ENCODE results near the gene BCL11B.

BCL11B gene

DNA sequence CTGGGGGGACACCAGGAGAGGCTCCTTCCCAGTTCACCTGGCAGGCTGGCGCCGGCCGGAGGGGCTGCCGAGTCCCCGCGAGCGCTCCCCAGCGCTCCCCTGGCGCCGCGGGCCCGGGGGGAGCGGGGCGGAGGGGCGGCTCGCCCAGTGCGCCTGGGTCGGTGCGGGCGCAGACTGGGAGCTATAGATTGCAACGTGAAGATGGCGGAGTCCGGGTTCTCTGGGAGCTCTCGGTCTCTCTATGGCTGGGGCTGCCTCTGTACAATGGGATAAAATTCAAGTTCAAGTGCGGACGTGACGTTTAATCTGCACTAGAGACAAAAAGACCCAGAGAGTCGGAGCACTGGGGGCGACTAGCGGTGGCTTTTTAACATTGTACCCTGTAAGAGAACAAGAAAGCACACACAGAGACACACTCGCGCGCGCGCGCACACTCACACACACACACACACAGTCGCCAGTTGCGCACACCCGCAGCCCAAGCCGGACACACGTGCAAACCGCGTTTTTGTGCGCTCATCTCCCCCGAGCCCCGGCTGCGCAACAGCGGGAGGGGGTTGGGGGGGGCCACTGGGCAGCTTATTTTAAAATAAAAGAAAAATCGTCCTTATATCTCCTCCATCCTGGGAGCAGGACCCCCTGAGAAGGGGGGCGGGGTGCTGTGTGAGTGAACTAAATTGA lies at the start of gene BCL11B:
Gene BCL11B, minus strand, starts transcription at position 247 of the 681 bp plus-strand sequence. CDS start 979 bp downstream, outside the sequence.
- peak; percentile 91 for DNase-seq (ENCODE audit: low read depth, low spot score)

DNA sequence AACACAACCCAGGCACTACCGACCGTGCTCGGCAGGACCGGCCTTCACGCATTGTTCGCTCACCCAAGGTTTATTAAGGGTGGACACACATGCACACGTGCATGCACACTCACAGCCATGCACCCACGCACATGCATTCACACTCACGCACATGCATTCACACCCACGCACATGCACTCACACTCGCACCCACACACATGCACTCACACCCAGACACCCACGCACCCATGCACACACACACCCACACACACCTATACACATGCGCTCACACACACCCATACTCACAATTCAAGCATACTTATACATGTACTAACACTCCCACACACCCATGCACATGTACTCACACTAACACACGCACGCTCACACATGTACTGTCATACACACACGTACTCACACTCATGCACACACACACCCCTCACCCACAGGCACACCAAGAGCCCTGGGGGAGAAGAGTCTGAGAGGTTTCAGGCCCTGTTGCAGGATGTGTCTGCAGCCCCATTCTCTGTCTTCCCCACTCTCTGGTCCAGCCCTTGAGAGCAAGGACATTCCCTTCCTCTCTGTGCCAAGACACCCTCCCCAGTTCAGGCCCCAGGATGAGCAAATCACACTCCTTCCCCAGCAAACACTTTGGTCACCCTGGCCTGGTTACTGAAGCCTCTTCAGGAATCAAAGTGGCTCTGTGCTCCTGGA lies 49.4 kb upstream of the BCL11B start:
- no peak for DNase-seq (ENCODE audit: low read depth, low spot score)

DNA sequence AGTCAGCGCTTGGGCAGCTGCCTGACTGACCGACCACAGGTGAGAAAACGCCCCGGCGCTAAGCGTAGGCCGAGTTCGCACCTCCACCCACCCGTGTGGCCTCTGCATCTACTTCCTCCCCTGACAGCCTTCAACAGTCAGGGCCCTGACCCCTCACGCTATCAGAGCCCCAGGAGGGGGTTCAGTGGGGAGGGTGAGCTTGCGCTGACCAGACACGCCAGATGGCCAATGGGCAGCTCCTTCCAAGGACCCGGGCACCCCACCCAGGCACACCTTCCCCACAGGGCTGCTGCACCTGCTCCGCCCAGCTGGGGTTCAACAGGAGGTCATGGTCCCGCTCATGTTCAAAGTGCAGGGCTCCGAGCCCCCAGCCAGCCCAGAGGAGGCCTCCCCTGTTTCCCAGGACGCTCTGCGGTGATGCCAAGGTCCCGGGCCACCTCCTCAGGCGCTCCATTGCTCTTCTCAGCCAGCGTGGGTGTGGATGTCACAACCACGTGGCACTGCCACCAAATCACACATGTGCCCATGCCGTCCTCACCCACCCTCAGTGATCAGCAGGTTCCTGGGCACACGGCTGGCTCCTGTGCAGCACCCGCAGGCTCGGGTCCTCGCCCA lies 48.7 kb upstream of the BCL11B start:
- no peak for DNase-seq (ENCODE audit: low read depth, low spot score)

DNA sequence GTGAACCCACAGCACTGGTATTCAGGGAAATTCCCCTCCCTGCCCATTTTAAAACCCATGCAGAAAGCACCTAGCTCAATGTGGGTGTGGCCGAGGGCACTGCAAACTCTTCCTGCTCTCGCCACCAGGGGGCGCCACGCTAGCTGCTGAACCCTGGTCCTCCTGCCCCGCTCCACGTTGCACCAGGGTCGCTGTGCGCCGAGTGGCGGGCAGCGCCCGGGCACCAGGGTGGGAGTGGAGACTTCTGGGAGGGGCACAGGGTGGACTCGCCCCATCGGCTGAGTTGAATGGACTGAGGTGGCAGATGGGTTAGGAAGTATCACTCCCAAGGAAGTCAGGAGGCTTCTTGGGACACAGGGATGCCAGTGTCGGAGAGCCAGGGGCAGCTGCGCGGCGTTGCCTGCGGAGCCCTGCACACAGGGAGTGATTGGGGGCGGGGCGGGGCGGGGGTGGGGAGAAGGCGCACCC lies 48.1 kb upstream of the BCL11B start:
- peak; percentile 54 for DNase-seq (ENCODE audit: low read depth, low spot score)

DNA sequence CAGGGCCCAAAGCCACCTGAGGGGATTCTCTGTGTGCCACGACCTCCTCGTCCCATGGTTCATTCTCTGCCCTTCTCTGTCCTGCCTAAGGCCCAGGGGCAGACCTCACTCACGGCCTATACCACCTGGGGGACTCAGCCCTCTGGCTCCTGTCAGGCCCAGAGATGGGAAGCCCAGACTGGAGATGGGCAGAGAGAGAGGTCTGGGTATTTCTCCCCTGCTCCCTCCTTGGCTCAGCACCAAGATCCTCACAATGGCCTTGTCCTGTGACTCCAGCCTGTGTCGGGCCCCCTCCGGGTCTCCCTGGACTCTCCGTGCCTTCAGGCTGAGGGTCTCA lies 46.9 kb upstream of the BCL11B start:
- no peak for DNase-seq (ENCODE audit: low read depth, low spot score)

DNA sequence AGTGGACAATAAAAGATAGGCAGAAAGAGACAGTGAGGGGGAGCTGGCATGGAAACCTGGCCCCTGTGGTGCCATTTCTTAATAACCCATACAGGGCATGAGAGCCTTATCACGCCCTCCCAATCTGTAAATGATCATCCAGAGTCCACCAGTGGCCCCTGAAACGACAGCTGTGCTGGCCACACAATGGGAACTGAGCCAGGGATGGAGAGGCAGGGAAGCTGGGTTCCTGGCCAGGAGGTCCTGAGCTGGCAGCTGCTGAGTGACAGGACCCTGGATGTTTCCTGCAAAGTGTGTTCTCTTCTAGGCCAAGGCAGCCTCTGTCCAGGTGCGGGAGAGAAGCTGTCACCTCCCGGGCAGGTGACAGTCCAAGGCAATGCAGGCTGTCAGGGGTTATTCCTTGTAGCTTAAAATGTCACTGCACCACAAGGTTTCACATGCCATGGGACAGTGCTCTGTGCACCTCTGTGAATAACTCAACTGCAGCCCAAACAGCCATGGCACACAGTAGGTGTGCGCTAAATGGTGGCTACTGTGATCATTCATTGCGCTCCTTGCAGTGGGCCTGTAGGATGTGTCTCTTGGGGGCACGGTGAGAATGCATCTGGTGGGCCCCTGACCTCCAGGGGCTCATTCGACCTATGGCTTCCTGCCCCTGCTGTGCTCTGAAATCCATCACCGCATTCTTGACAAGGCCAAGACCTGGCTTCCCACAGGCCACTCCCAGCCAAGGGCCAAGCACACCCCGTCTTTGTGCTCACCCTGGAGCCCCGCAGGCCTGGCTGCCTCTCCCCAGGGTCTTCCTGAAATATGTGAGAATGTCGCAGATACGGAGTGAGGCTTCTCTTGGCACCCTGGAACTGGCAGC lies 46.3 kb upstream of the BCL11B start:
- no peak for DNase-seq (ENCODE audit: low read depth, low spot score)

DNA sequence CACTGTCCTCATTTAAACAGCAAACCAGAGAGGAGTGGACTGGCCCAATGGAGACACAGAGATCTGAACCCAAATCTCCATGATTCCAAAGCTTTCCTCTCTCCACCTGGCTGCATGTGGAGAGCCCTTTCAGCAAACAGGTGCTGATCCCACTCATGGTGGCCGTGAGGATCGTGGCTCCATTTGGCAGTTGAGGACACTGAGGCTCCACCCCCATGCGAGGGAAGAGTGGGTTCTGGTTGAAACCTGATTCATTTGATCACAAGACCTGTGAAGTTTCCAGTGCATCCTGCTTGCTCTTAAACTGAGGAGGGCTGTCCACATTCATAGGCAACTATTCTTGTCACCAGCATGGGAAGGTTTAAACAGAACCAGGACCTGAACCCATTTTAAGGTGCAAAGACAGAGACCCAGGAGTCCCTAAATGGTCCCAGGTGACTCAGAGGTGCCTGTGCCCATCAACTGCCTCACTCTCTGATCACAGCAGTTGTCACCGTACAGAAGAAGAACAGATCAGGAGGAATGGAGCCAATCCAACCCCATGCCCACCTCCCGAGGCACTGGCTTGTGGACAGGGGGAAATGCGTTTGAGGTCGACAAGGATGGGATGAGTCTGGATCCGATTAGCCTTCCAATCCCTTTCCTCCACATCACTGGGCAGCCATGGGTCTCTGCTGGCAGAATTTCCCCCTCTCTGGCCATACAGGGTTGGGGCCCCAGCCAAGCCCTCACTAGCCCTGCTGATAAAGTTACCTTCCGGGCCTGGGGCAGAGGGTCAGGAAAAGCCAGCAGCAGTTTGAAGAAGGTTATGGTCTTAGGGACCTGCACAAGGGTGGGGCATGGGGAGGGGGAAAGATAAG lies 45.5 kb upstream of the BCL11B start:
- no peak for DNase-seq (ENCODE audit: low read depth, low spot score)

DNA sequence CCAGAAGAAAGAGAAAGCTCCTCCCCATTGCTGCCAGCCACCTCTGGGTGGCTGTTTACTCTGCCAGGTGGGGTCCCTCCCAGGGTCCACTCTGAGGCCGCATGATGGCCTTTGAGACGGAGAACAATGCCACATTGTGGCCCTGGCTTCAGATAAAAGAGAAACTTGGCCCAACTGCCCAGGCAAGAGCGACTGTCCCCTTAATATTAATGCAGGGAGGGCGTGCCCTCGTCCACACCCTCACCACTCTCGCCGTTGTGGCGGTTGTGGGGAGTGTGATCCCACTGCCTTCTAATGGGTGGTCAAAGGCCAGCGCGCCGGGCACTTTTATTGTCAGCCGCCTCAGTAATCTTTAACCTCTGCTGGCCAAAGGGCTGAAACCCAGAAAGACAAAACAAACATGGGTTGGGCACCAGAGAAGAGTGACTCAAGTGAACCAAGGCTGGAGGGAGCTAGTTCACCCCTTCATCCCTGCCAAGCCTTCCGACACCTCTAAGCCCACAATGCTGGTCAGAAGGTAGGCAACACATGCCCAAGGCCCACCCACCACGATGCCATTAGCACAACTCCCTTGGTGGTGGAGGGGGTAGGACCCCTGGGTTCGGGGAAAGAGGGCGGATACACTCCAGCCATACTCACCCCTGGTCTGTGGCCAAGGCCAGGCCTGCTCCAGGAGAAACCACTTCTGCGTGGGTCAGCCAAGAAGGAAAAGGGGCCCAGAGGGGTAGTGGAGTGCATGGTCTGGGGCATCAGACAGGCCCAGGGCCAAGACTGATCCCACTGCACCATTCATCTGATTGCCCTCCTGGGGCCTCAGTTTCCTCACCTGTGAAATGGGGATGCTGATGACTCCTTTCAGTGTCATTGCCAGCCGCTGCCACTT lies 44.5 kb upstream of the BCL11B start:
- DNase-seq (ENCODE audit: low read depth, low spot score): no peak

DNA sequence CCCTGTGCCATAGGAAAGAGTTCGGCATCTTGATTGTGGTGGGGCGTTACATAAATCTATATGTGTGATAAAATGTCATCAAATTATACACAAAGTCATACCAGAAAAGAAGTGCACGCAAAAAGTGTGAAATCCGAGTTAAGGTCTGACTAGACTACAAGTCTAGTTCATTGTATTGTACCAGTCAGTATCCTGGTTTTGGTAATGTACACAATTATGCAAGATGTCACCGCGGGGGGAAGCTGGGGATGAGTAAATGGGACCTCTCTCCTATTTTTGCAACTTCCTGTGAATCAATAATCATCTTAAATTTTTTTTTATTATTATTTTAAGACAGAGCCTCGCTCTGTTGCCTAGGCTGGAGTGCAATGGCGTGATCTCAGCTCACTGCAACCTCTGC lies 43.2 kb upstream of the BCL11B start:
- no peak for DNase-seq (ENCODE audit: low read depth, low spot score)

DNA sequence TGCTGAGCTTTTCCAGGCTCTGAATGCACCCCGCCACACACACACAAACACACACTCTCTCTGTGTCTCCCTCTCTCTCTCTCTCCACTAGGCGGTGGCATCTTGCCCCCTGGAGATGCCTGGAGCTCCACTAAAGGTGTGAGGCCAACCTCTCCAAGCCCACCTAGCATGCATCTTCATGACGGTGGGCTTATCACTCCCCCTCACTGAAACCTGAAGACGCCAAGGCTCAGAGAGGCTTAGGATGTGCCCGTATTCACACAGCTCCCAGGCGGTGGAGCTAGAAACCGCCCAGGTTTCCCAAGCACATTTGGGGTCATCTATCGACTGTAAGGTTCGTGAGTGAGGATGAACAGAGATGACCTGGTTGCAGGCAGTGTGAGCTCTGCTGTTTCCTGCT lies 42.6 kb upstream of the BCL11B start:
- DNase-seq (ENCODE audit: low read depth, low spot score): no peak

DNA sequence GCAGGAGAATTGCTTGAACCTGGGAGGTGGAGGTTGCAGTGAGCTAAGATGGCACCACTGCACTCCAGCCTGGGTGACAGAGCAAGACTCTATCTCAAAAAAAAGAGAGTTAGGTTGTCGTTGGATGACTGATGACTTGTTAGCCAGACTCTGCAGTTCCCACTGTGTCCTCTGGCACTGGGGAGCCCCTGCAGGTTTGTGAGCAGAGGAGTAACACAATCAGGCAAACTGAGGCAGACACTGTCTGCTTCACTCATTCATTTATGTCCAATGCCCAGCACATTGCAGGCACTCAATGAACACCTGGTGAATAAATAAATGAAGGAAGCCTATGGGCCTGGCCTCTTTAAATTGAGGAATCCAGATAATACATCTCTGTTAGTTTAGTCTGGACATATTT lies 41.2 kb upstream of the BCL11B start:
- no peak for DNase-seq (ENCODE audit: low read depth, low spot score)

DNA sequence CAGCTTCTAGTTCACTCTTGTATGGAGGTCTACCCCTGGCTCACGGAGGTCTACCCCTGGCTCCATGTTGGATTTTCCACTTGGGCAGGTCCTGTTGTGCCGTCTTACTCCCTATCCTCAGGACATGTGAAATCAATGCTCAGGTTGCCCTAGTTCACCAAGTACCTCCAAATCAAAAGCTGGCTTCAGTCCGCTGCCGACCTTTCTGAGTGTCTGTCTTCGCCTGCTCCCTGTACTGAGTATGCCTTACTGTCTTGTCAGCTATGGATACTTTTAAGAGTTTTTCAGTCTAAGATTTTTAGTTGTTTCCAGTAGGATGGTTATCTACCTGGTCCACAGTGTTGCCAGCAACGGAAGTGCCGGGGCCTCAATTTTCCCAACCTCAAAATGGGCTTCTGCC lies 40.1 kb upstream of the BCL11B start:
- DNase-seq (ENCODE audit: low read depth, low spot score): no peak

DNA sequence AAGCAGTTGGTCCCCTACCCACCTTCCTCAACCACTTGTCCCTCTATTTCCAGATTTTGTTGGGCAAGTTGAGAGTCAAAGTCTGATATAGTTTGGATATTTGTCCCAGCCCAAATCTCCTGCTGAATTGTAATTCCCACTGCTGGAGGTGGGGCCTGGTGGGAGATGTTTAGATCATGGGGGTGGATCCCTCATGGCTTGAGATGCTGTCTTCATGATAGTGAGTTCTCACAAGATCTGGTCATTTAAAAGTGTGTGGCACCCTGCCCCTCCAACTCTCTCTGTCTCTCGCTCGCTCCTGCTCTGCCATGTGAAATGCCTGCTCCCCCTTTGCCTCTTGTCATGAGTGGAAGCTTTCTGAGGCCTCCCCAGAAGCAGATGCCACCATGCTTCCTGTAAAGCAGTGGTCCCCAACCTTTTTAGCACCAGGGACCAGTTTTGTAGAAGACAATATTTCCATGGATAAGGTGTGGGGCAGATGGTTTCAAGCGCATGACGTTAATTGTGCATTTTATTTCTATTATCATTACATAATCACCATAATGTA lies 37.3 kb upstream of the BCL11B start:
- DNase-seq (ENCODE audit: low read depth, low spot score): no peak

DNA sequence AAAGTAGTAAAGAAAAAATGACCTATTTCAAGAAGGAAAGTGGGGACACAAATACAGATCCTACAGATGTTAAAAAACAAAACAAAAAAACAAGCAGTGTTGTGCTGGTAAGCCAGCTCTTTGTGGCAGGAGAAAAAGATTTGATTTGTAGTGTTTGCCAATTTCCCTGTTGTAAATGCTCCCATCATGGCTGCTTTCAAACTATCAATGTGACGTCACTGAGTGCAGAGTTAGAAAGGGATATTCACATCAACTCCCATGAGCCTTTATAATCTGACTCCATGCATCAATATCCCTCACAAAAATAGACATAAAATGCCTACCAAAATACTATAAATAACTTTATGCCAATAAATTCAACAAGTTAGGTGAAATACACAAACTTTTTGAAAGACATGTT lies 32.2 kb upstream of the BCL11B start:
- DNase-seq (ENCODE audit: low read depth, low spot score): no peak

DNA sequence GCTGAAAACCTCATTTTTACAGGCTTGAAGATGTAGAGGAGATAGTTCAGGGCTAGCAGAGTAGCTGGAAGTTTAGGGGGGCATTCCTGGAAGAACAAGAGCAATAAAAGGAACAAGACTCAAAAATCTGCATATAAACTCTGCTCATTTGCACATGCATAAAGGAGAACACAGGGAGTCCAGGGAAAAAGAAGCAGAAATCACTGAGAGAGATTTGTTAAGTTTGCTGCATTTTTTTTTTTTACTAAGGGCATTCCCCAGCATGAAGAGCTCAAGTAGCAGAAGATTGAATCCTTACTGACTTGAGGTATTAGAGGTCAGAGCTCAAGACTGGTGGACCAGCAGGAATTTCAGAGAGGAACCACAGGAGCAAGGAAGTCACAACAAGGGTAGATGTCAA lies 28.2 kb upstream of the BCL11B start:
- DNase-seq (ENCODE audit: low read depth, low spot score): no peak

DNA sequence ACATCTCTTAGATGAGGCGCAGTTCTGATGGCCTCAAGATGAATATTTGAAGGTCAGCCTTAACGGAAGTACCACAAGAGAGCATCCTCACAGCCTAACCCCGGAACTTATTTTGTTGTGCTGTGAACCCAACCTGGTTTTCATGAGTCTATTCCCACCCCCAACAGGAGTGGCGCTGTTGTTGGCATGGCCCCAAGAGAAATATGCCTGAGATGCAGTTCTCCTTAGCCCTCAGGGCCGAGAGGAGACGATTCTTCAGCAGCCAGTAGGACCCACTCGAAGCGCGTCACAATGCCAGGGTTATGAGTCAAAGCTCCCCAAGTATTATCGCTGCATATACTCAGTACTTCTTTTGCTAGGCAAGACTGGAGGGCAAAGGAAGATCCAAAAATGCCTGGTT lies 24.5 kb upstream of the BCL11B start:
- no peak for DNase-seq (ENCODE audit: low read depth, low spot score)

DNA sequence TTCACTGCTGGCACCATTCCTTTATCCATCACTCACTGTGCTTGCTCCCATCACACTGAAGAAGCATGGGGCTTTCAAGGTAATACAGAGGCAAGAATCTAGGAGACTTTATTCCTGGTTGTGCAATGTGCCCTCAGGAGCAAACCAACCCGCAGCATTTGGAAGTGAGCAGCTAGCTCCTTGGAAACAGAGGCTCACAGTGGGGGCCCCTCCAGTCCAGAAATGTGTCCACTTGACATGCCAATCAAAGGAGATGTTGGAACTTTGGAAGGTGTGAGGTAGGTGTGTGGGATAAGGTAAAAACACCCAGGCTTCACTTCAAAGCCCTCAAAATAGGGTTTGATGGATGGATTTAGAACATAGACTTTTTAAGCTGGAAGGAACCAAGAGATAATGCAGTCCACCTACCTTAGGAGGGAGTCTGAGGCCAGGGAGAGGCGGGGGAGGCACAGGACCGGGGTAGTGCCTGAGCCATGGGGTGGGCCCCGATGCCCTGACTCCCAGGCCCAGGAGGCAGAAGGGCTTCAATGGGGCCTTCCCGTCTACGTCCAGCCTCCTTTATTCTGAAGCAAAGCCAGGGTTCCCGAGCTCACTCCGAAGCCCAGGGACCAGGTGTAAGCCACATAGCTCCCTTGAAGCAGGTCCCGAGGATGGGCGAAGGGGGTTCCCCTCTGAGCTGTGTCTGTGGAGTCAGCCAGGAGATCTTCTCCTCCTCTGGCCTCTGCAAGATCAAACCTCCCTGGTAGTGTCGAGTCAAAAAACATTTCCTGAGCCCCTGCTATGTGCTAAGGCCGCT lies 17.6 kb upstream of the BCL11B start:
- DNase-seq (ENCODE audit: low read depth, low spot score): no peak

DNA sequence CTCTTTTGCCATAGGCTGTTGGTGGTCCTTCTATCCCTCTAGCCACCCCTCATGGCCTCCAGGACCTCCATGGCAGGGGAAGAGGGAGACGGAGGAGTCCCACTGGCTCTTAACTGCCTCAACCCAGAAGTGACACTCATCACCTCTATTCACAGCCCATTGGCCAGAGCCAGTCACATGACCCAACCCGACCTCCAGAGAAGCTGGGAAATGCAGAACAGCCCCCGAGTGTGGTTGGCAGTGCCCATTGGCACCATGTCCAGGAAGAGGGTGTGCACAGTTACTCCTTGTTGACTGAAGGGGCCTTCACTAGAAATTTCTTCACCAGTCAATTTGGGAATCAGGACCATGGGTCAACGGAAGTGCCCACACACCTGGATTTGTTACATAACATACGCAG lies 17.0 kb upstream of the BCL11B start:
- no peak for DNase-seq (ENCODE audit: low read depth, low spot score)

Measured in astrocyte of the hippocampus (primary cell).